Astrocyte of the cerebellum (primary cell): Measurements from ENCODE around the gene ACOXL.

Source experiments
- DNase-seq: peaks from one replicate; pipeline ENCODE4 v3.0.0-alpha.2; 2011; ENCODE audit warnings: low read depth
- H3K4me3 ChIP-seq: 2 replicates; pipeline ENCODE4 v1.5.1; 2011; ENCODE audit warnings: mild to moderate bottlenecking, low read depth, low read length, moderate library complexity
- CTCF ChIP-seq: IDR thresholded peaks from 2 replicates; pipeline ENCODE4 v1.5.1; 2012; ENCODE audit warnings: low read length, low read depth, moderate library complexity, mild to moderate bottlenecking; ENCODE audit errors: missing control alignments
- in situ Hi-C: cut with HindIII; loops from 2 replicates; pipeline ENCODE4 v1.10.0; 2017; ENCODE audit warnings: low sequenced_read_pairs

ACOXL gene

GRCh38 chr2:110725859-110726258 is 6.5 kb upstream of the ACOXL start:
- in situ Hi-C loops: no loop called here
- DNase-seq: no peak
- no peak for TF ChIP-seq CTCF
- H3K4me3 ChIP-seq: no peak overlapping the region

GRCh38 chr2:110726285-110726684 is 6.1 kb upstream of the ACOXL start:
- no peak for DNase-seq
- TF ChIP-seq CTCF: no peak
- in situ Hi-C loops: no loop called here
- H3K4me3 ChIP-seq: no peak overlapping the region

GRCh38 chr2:110727923-110728322 is 4.5 kb upstream of the ACOXL start:
- no peak overlapping the region for H3K4me3 ChIP-seq
- no peak for DNase-seq
- no peak for TF ChIP-seq CTCF
- in situ Hi-C loops: no loop called here

- TF ChIP-seq CTCF: no peak
- H3K4me3 ChIP-seq: no peak overlapping the region
- in situ Hi-C loops: no loop called here
- DNase-seq: no peak
These were observed 3.3 kb upstream of the ACOXL start for GRCh38 chr2:110729106-110729505.

GRCh38 chr2:110731064-110731463 is 1.3 kb upstream of the ACOXL start:
- no peak for TF ChIP-seq CTCF
- in situ Hi-C loops: no loop called here
- no peak overlapping the region for H3K4me3 ChIP-seq
- no peak for DNase-seq

GRCh38 chr2:110735366-110735765 is 3.0 kb downstream of the ACOXL start:
- H3K4me3 ChIP-seq: no peak overlapping the region
- TF ChIP-seq CTCF: no peak
- no peak for DNase-seq
- in situ Hi-C loops: loop anchor here (5.0 kb wide), 1 partner anchor 48 kb away; no protein-coding TSS in a partner anchor

- TF ChIP-seq CTCF: no peak
- in situ Hi-C loops: loop anchor here (5.0 kb wide), 1 partner anchor 50 kb away; no protein-coding TSS in a partner anchor
- DNase-seq: no peak
- H3K4me3 ChIP-seq: no peak overlapping the region
These were observed 5.4 kb downstream of the ACOXL start for GRCh38 chr2:110737783-110738182.
